ENCODE measurements around the gene TTLL12.

DNA sequence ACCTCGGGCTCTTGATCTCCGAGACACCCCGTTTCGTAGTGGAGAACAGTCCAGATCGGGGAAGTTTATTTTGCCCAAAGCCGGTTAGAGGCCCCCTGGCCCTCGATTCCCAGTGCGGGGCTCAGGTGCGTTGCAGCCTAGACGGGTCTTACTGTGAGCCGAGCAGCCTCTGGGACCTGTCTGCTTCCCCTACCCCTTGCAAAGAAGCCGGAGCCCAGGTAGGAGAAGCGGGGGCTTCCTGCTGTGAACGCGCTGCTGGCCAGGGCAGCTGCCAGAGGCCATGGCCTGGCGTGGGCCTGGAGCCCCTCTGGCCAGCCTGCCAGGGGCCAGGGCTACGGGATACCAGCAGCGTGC lies 35.0 kb downstream of the TTLL12 start:
- TF ChIP-seq, protein P1, sequence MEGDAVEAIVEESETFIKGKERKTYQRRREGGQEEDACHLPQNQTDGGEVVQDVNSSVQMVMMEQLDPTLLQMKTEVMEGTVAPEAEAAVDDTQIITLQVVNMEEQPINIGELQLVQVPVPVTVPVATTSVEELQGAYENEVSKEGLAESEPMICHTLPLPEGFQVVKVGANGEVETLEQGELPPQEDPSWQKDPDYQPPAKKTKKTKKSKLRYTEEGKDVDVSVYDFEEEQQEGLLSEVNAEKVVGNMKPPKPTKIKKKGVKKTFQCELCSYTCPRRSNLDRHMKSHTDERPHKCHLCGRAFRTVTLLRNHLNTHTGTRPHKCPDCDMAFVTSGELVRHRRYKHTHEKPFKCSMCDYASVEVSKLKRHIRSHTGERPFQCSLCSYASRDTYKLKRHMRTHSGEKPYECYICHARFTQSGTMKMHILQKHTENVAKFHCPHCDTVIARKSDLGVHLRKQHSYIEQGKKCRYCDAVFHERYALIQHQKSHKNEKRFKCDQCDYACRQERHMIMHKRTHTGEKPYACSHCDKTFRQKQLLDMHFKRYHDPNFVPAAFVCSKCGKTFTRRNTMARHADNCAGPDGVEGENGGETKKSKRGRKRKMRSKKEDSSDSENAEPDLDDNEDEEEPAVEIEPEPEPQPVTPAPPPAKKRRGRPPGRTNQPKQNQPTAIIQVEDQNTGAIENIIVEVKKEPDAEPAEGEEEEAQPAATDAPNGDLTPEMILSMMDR (IDR thresholded peaks at IDR 0.05; ENCODE audit: low read depth, low read length): no peak
- TF ChIP-seq EZH2phosphoT487 (IDR thresholded peaks at IDR 0.05; ENCODE audit: low read depth): no peak
